Activated T-helper 2 cell treated with anti-CD3 and anti-CD28 coated beads, Interferon-gamma antibody, Interleukin-2, Interleukin-4, amounts not matched to agents 10 μg/mL and 5 μg/mL and 100 μg/mL, durations not matched to agents 14 hours and 24 hours and 36 hours (primary cell): ENCODE data around the gene HDAC4. TPM values are rescaled to one million over a fixed set of nuclear protein-coding genes. Genes with fewer than 3 reads are reported as not detected.

Source experiments
- DNase-seq: peaks from one replicate; pipeline ENCODE4 v3.0.0; 2021; ENCODE audit warnings: low spot score
- H3K27ac Mint-ChIP-seq: one replicate; pipeline ENCODE4 v1.8.0; 2021; ENCODE audit warnings: mixed read lengths
- H3K27me3 Mint-ChIP-seq: one replicate; pipeline ENCODE4 v1.8.0; 2021; ENCODE audit warnings: low read depth, mixed read lengths
- H3K36me3 Mint-ChIP-seq: one replicate; pipeline ENCODE4 v1.8.0; 2021; ENCODE audit warnings: low read depth, mixed read lengths
- H3K4me1 Mint-ChIP-seq: one replicate; pipeline ENCODE4 v1.8.0; 2021; ENCODE audit warnings: low read depth, mixed read lengths
- H3K4me3 Mint-ChIP-seq: one replicate; pipeline ENCODE4 v1.8.0; 2021; ENCODE audit warnings: low read depth, mild to moderate bottlenecking, moderate library complexity, mixed read lengths
- H3K9me3 Mint-ChIP-seq: one replicate; pipeline ENCODE4 v1.8.0; 2021; ENCODE audit warnings: mixed read lengths
- intact Hi-C: fragments of 100-400 bp; cut with micrococcal nuclease; formaldehyde crosslinking; loops from one replicate; pipeline ENCODE4 v1.15.1; 2023
- total RNA-seq: library from RNA; stranded (reverse); gene quantifications from 2 replicates; pipeline ENCODE4 v1.2.3, GENCODE V29; 2022

The HDAC4 gene
- total RNA-seq, 1 donor from 2014 or later = 44.8 TPM

- Mint-ChIP-seq H3K27me3 (peaks cover 9% of the 10 kb centered on the region), H3K36me3 (no peaks in the 10 kb centered on the region)
- intact Hi-C loops = no loop called here
Measured at GRCh38 chr2:239026711-239027361, 374.0 kb downstream of the HDAC4 start.

GRCh38 chr2:239025951-239026461 lies 374.8 kb downstream of the HDAC4 start:
- Mint-ChIP-seq H3K27ac (no peak overlapping the region), H3K4me1 (no peaks in the 10 kb centered on the region), H3K4me3 (no peak overlapping the region), H3K36me3 (no peaks in the 10 kb centered on the region), H3K9me3 (no peaks in the 10 kb centered on the region), H3K27me3 (peaks cover 2% of the 10 kb centered on the region)
- no peak for DNase-seq
- intact Hi-C loops = no loop called here

More at GRCh38 chr2:239026711-239027361, 374.0 kb downstream of the HDAC4 start:
- no peak overlapping the region for H3K27ac Mint-ChIP-seq
- H3K4me1 Mint-ChIP-seq = no peaks in the 10 kb centered on the region
- no peak overlapping the region for H3K4me3 Mint-ChIP-seq
- DNase-seq = no peak
- no peaks in the 10 kb centered on the region for H3K9me3 Mint-ChIP-seq

GRCh38 chr2:239025096-239025801 lies 375.6 kb downstream of the HDAC4 start:
- Mint-ChIP-seq H3K9me3 (no peaks in the 10 kb centered on the region), H3K4me3 (no peak overlapping the region), H3K27ac (no peak overlapping the region), H3K27me3 (peaks cover 2% of the 10 kb centered on the region), H3K4me1 (no peaks in the 10 kb centered on the region), H3K36me3 (no peaks in the 10 kb centered on the region)
- DNase-seq = no peak
- intact Hi-C loops = no loop called here

- H3K4me1 Mint-ChIP-seq = no peaks in the 10 kb centered on the region
- intact Hi-C loops = no loop called here
- no peak overlapping the region for H3K4me3 Mint-ChIP-seq
- no peak overlapping the region for H3K27ac Mint-ChIP-seq
- no peak for DNase-seq
- H3K36me3 Mint-ChIP-seq = no peaks in the 10 kb centered on the region
- peaks cover 2% of the 10 kb centered on the region for H3K27me3 Mint-ChIP-seq
- H3K9me3 Mint-ChIP-seq = no peaks in the 10 kb centered on the region
Measured at GRCh38 chr2:239024226-239024625, 376.6 kb downstream of the HDAC4 start.

- Mint-ChIP-seq H3K4me3 (no peak overlapping the region), H3K36me3 (no peaks in the 10 kb centered on the region), H3K27ac (no peak overlapping the region), H3K9me3 (no peaks in the 10 kb centered on the region), H3K4me1 (no peaks in the 10 kb centered on the region), H3K27me3 (peaks cover 2% of the 10 kb centered on the region)
- no peak for DNase-seq
- intact Hi-C loops = no loop called here
Measured at GRCh38 chr2:239022437-239023260, 378.2 kb downstream of the HDAC4 start.

- Mint-ChIP-seq H3K4me1 (no peaks in the 10 kb centered on the region), H3K27ac (no peak overlapping the region), H3K4me3 (no peak overlapping the region), H3K9me3 (no peaks in the 10 kb centered on the region), H3K27me3 (peaks cover 2% of the 10 kb centered on the region), H3K36me3 (no peaks in the 10 kb centered on the region)
- intact Hi-C loops = no loop called here
- DNase-seq = no peak
Measured at GRCh38 chr2:239021651-239022436, 379.0 kb downstream of the HDAC4 start.

GRCh38 chr2:239021224-239021623 lies 379.6 kb downstream of the HDAC4 start:
- Mint-ChIP-seq H3K4me3 (no peak overlapping the region), H3K4me1 (no peaks in the 10 kb centered on the region), H3K9me3 (no peaks in the 10 kb centered on the region), H3K36me3 (no peaks in the 10 kb centered on the region), H3K27ac (no peak overlapping the region), H3K27me3 (peaks cover 2% of the 10 kb centered on the region)
- intact Hi-C loops = no loop called here
- no peak for DNase-seq

GRCh38 chr2:239020541-239021041 lies 380.2 kb downstream of the HDAC4 start:
- intact Hi-C loops = no loop called here
- no peaks in the 10 kb centered on the region for H3K4me1 Mint-ChIP-seq
- no peak overlapping the region for H3K4me3 Mint-ChIP-seq
- peaks cover 2% of the 10 kb centered on the region for H3K27me3 Mint-ChIP-seq
- no peak overlapping the region for H3K27ac Mint-ChIP-seq
- no peak for DNase-seq
- H3K36me3 Mint-ChIP-seq = no peaks in the 10 kb centered on the region
- H3K9me3 Mint-ChIP-seq = no peaks in the 10 kb centered on the region

- no peak for DNase-seq
- intact Hi-C loops = no loop called here
- Mint-ChIP-seq H3K36me3 (no peaks in the 10 kb centered on the region), H3K27ac (no peak overlapping the region), H3K9me3 (no peaks in the 10 kb centered on the region), H3K4me3 (no peak overlapping the region), H3K4me1 (no peaks in the 10 kb centered on the region), H3K27me3 (peaks cover 2% of the 10 kb centered on the region)
Measured at GRCh38 chr2:239019183-239019581, 381.6 kb downstream of the HDAC4 start.

GRCh38 chr2:239018271-239019182 lies 382.3 kb downstream of the HDAC4 start:
- H3K27ac Mint-ChIP-seq = no peak overlapping the region
- peaks cover 2% of the 10 kb centered on the region for H3K27me3 Mint-ChIP-seq
- H3K36me3 Mint-ChIP-seq = no peaks in the 10 kb centered on the region
- no peak overlapping the region for H3K4me3 Mint-ChIP-seq
- no peaks in the 10 kb centered on the region for H3K9me3 Mint-ChIP-seq
- no peaks in the 10 kb centered on the region for H3K4me1 Mint-ChIP-seq
- DNase-seq = no peak
- intact Hi-C loops = no loop called here

GRCh38 chr2:239017491-239018098 lies 383.2 kb downstream of the HDAC4 start:
- no peaks in the 10 kb centered on the region for H3K4me1 Mint-ChIP-seq
- H3K36me3 Mint-ChIP-seq = no peaks in the 10 kb centered on the region
- no peaks in the 10 kb centered on the region for H3K9me3 Mint-ChIP-seq
- H3K27ac Mint-ChIP-seq = no peak overlapping the region
- DNase-seq = no peak
- intact Hi-C loops = no loop called here
- peaks cover 2% of the 10 kb centered on the region for H3K27me3 Mint-ChIP-seq
- H3K4me3 Mint-ChIP-seq = no peak overlapping the region
